GM18502 (cell line): ENCODE data around the gene SP140.
"Not testable (repeated sequence)": the region's sequence is repeated elsewhere in the genome, so short reads cannot be mapped to it uniquely, and the experiment has no call there.

Source experiments
- ATAC-seq: cut with Tn5 transposase; IDR thresholded peaks from one replicate; pipeline ENCODE4 v1.9.1; 2021; ENCODE audit warnings: mild to moderate bottlenecking; ENCODE audit not compliant: unreplicated experiment, poor library complexity

The SP140 gene

GRCh38 chr2:230322561-230323384 lies 97.2 kb downstream of the SP140 start:
- ATAC-seq = no peak

- no peak for ATAC-seq
Measured at GRCh38 chr2:230323385-230324106, 98.0 kb downstream of the SP140 start.

- ATAC-seq = no peak
Measured at GRCh38 chr2:230324503-230324902, 99.0 kb downstream of the SP140 start.

- ATAC-seq = no peak
Measured at GRCh38 chr2:230325316-230326243, 100.0 kb downstream of the SP140 start.

- ATAC-seq = peak; percentile 91
Measured at GRCh38 chr2:230326453-230327417, 101.2 kb downstream of the SP140 start, which contains the start of gene SP140L. TSS of gene SP140L (plus strand) at chr2:230327193. CDS start at chr2:230327270, 77 bp downstream.

GRCh38 chr2:230327418-230328154 lies 102.0 kb downstream of the SP140 start:
- peak; percentile 73 for ATAC-seq

- no peak for ATAC-seq
Measured at GRCh38 chr2:230328155-230328458, 102.6 kb downstream of the SP140 start.

GRCh38 chr2:230329946-230330605 lies 104.5 kb downstream of the SP140 start:
- no peak for ATAC-seq

- no peak for ATAC-seq
Measured at GRCh38 chr2:230330725-230331124, 105.2 kb downstream of the SP140 start.

- ATAC-seq = no peak
Measured at GRCh38 chr2:230335461-230335863, 109.9 kb downstream of the SP140 start.

GRCh38 chr2:230335864-230336506 lies 110.4 kb downstream of the SP140 start:
- ATAC-seq = no peak

GRCh38 chr2:230341936-230342528 lies 116.5 kb downstream of the SP140 start:
- not testable (repeated sequence) for ATAC-seq

- not testable (repeated sequence) for ATAC-seq
Measured at GRCh38 chr2:230343041-230343624, 117.6 kb downstream of the SP140 start.

- ATAC-seq = no peak
Measured at GRCh38 chr2:230343747-230344146, 118.2 kb downstream of the SP140 start.

GRCh38 chr2:230346465-230346864 lies 120.9 kb downstream of the SP140 start:
- no peak for ATAC-seq

- ATAC-seq = no peak
Measured at GRCh38 chr2:230346921-230347533, 121.5 kb downstream of the SP140 start.
